HCT116 (cell line): ENCODE results near the gene KATNAL2. TPM values are rescaled to one million over a fixed set of nuclear protein-coding genes. Genes with fewer than 3 reads are reported as not detected.

Source experiments
- ATAC-seq: fragments of 200-7000 bp; cut with Tn5 transposase; 2 replicates; pipeline ENCODE4 v1.9.1; 2020; ENCODE audit warnings: mild to moderate bottlenecking, moderate library complexity
- BruUV-seq: library from RNA; stranded (reverse); fragments of 400-500 nt; replicated peaks from 2 replicates; lab custom pipeline; 2021; lab: Mats Ljungman, UMichigan
- CTCF ChIA-PET: fragments of 300-600 bp; sonication (Branson Sonifier 250); formaldehyde crosslinking; loops from one replicate; lab custom pipeline; 2021; ENCODE audit warnings: antibody characterized with exemption; lab: Charles Lee
- POLR2A ChIA-PET: fragments of 300-600, 350-600 bp; sonication (Branson Sonifier 250); formaldehyde crosslinking; loops from one replicate; lab custom pipeline; 2021; ENCODE audit warnings: antibody characterized with exemption; lab: Charles Lee
- RAD21 ChIA-PET, 2 experiments: fragments of 300-600 bp; sonication (Branson Sonifier 250); formaldehyde crosslinking; loops; one replicate each; lab custom pipeline; 2023; ENCODE audit warnings: low total read pairs in 2 of 2; ENCODE audit not compliant: uncharacterized antibody in 2 of 2, unreplicated experiment in 2 of 2, low non-redundant PET in 1 of 2; lab: Charles Lee
- DNase-seq: peaks from one replicate; pipeline ENCODE4 v3.0.0-alpha.2; 2010; ENCODE audit warnings: low read depth, low spot score
- H2AFZ ChIP-seq: fragments of 200-600 bp; shearing (Covaris generic), sonication (generic); 2 replicates; pipeline ENCODE4 v1.6.1; 2017; ENCODE audit warnings: low read depth, mixed run types, mixed read lengths, antibody characterized with exemption, low read length; ENCODE audit not compliant: poor library complexity, severe bottlenecking
- H3K27ac ChIP-seq: 2 replicates; pipeline ENCODE4 v1.5.1; 2012; ENCODE audit warnings: low read depth, low read length
- H3K27me3 ChIP-seq: fragments of 200-600 bp; sonication (generic); 2 replicates; pipeline ENCODE4 v1.6.1; 2016; ENCODE audit warnings: mixed run types, low read length, mixed read lengths; ENCODE audit not compliant: insufficient read depth
- H3K36me3 ChIP-seq, 2 experiments: fragments of 200-500 bp in 1 of 2; fragments of 200-600 bp in 1 of 2; sonication (Bioruptor generic) in 1 of 2; sonication (generic) in 1 of 2; 2 replicates each; pipeline versions ENCODE4 v1.5.1 to v1.6.1; 2014 to 2016; ENCODE audit warnings: low read length in 2 of 2, inconsistent platforms in 1 of 2, mixed read lengths in 1 of 2, mixed run types in 1 of 2; ENCODE audit not compliant: insufficient read depth in 2 of 2, control insufficient read depth in 1 of 2
- H3K4me1 ChIP-seq, 2 experiments: fragments of 200-600 bp in 1 of 2; sonication (generic) in 1 of 2; 2 replicates each; pipeline versions ENCODE4 v1.5.1 to v1.6.1; 2012 to 2017; ENCODE audit warnings: low read length in 2 of 2, inconsistent platforms in 1 of 2, mild to moderate bottlenecking in 1 of 2, mixed read lengths in 1 of 2, mixed run types in 1 of 2, moderate library complexity in 1 of 2; ENCODE audit not compliant: insufficient read depth in 2 of 2, control insufficient read depth in 1 of 2
- H3K4me2 ChIP-seq: fragments of 200-600 bp; sonication (generic); 2 replicates; pipeline ENCODE4 v1.6.1; 2017; ENCODE audit warnings: mixed run types, low read length, mixed read lengths
- H3K4me3 ChIP-seq, 2 experiments: fragments of 200-600 bp in 1 of 2; sonication (generic) in 1 of 2; replicated peaks in 1 of 2; 2 replicates each; pipeline ENCODE4 v1.5.1; 2011 to 2016; ENCODE audit warnings: low read length in 2 of 2, control low read depth in 1 of 2, low read depth in 1 of 2, mild to moderate bottlenecking in 1 of 2, mixed read lengths in 1 of 2, mixed run types in 1 of 2
- H3K79me2 ChIP-seq: fragments of 200-600 bp; sonication (generic); 2 replicates; pipeline ENCODE4 v1.6.1; 2017; ENCODE audit warnings: mild to moderate bottlenecking, mixed run types, low read length, moderate library complexity, mixed read lengths; ENCODE audit not compliant: insufficient read depth
- H3K9ac ChIP-seq: fragments of 200-600 bp; sonication (generic); 2 replicates; pipeline ENCODE4 v1.6.1; 2016; ENCODE audit warnings: low read length, mixed read lengths
- H3K9me2 ChIP-seq: fragments of 200-600 bp; sonication (generic), shearing (Covaris generic); 2 replicates; pipeline ENCODE4 v1.6.1; 2017; ENCODE audit warnings: mixed run types, mild to moderate bottlenecking, moderate library complexity; ENCODE audit not compliant: insufficient read depth
- H3K9me3 ChIP-seq, 2 experiments: fragments of 200-500 bp in 1 of 2; fragments of 200-600 bp in 1 of 2; sonication (Bioruptor generic) in 1 of 2; sonication (generic) in 1 of 2; 2 replicates each; pipeline ENCODE4 v1.6.1; 2014 to 2017; ENCODE audit warnings: low read length in 2 of 2, mixed read lengths in 2 of 2, inconsistent platforms in 1 of 2, low read depth in 1 of 2, mild to moderate bottlenecking in 1 of 2, mixed run types in 1 of 2, moderate library complexity in 1 of 2; ENCODE audit not compliant: control insufficient read depth in 1 of 2, insufficient read depth in 1 of 2
- H4K20me1 ChIP-seq: fragments of 200-600 bp; sonication (generic), shearing (Covaris generic); 2 replicates; pipeline ENCODE4 v1.6.1; 2017; ENCODE audit warnings: mixed run types, mild to moderate bottlenecking, moderate library complexity; ENCODE audit not compliant: insufficient read depth
- CEBPB ChIP-seq: IDR thresholded peaks from 2 replicates; pipeline ENCODE4 v1.6.1; 2012; ENCODE audit warnings: low read depth
- CTCF ChIP-seq, 3 experiments: fragments of 200-600 bp in 1 of 3; sonication (generic) in 1 of 3; IDR thresholded peaks in 2 of 3; conservative IDR thresholded peaks in 1 of 3; 2 replicates each; pipeline ENCODE4 v1.5.1; 2012 to 2017; ENCODE audit warnings: low read depth in 2 of 3, low read length in 2 of 3, antibody characterized with exemption in 1 of 3, borderline replicate concordance in 1 of 3, control low read depth in 1 of 3, mild to moderate bottlenecking in 1 of 3, mixed read lengths in 1 of 3, mixed run types in 1 of 3, moderate library complexity in 1 of 3; ENCODE audit not compliant: insufficient read depth in 1 of 3
- EGR1 ChIP-seq: IDR thresholded peaks from 2 replicates; pipeline ENCODE4 v1.6.1; 2012; ENCODE audit warnings: low read depth
- FOSL1 ChIP-seq: IDR thresholded peaks from 2 replicates; pipeline ENCODE4 v1.6.1; 2012; ENCODE audit warnings: low read depth
- POLR2A ChIP-seq: IDR thresholded peaks from 2 replicates; pipeline ENCODE4 v1.7.0; 2011; ENCODE audit warnings: borderline replicate concordance; ENCODE audit not compliant: insufficient read depth, insufficient read length; ENCODE audit errors: extremely low read depth
- POLR2AphosphoS5 ChIP-seq: IDR thresholded peaks from 2 replicates; pipeline ENCODE4 v1.6.1; 2011; ENCODE audit warnings: mild to moderate bottlenecking, low read depth, low read length, moderate library complexity
- RAD21 ChIP-seq: IDR thresholded peaks from 2 replicates; pipeline ENCODE4 v1.6.1; 2012; ENCODE audit warnings: low read depth, mild to moderate bottlenecking
- SIN3A ChIP-seq: IDR thresholded peaks from 2 replicates; pipeline ENCODE4 v1.6.1; 2012; ENCODE audit warnings: low read depth
- SP1 ChIP-seq: IDR thresholded peaks from 2 replicates; pipeline ENCODE4 v1.6.1; 2012; ENCODE audit warnings: low read depth
- TCF7L2 ChIP-seq: IDR thresholded peaks from 2 replicates; pipeline ENCODE4 v1.7.0; 2011; ENCODE audit warnings: borderline replicate concordance, inconsistent platforms; ENCODE audit not compliant: insufficient read depth, insufficient read length; ENCODE audit errors: extremely low read depth
- ZFX ChIP-seq: fragments of 450-650 bp; IDR thresholded peaks from 2 replicates; pipeline ENCODE4 v1.6.1; 2017
- ZNF274 ChIP-seq: fragments of 200-500 bp; sonication (Bioruptor generic); IDR thresholded peaks from 2 replicates; pipeline ENCODE4 v1.6.1; 2014; ENCODE audit warnings: mild to moderate bottlenecking, low read depth, low read length, inconsistent platforms
- intact Hi-C: fragments of 100-400 bp; cut with micrococcal nuclease; formaldehyde crosslinking; loops from 2 replicates; pipeline ENCODE4 v1.10.0; 2022
- total RNA-seq: library from RNA; stranded (reverse); gene quantifications from one replicate; pipeline ENCODE4 v1.2.1, GENCODE V29; 2021; ENCODE audit not compliant: unreplicated experiment
- TF ChIP-seq, protein P1 (sequence below): IDR thresholded peaks from 2 replicates; pipeline ENCODE4 v1.6.1; 2012
- TF ChIP-seq, protein P2 (sequence below): IDR thresholded peaks from 2 replicates; pipeline ENCODE4 v1.6.1; 2011; ENCODE audit warnings: mild to moderate bottlenecking, low read length, moderate library complexity; ENCODE audit not compliant: insufficient replicate concordance; ENCODE audit errors: extremely low read depth

The KATNAL2 gene
- total RNA-seq, 1 experiment from 2014 or later = 2.0 TPM

DNA sequence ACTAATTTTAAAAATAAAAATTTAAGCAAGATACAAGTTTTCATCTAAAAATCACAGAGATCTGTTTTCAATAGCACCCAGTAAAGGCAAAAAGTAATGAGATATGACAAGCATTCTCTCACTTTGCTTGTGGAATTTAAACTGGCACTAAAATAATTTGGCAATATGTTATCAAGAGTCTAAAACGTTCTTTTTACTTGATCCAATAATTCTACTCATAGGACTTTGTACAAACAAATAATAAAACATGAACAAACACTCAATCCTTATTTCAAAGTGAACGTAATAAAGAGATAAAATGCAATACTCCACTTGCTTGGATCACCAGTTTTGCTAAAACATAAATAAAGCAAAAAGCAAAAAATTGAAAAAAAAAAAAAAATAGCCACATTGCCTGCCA is 30.5 kb upstream of the KATNAL2 start (continued):
- TF ChIP-seq CTCF (IDR thresholded peaks at IDR 0.05 in 2 of 3, conservative IDR thresholded peaks at IDR 0.05 in 1 of 3; ENCODE audit: borderline replicate concordance in 1 of 3, insufficient read depth in 1 of 3, low read depth in 2 of 3, low read length in 2 of 3) = no peak
- TF ChIP-seq SP1 = no peak

- H3K4me1 ChIP-seq = no peaks in the 10 kb centered on the region
- TSS peak; percentile 20 for BruUV-seq
- no peaks in the 10 kb centered on the region for H4K20me1 ChIP-seq
- no peak for DNase-seq
- no peak for ATAC-seq
- no peak overlapping the region for H3K27ac ChIP-seq
- H3K4me2 ChIP-seq = no peak overlapping the region
- H3K79me2 ChIP-seq = peaks cover 85% of the 10 kb centered on the region
- POLR2A ChIA-PET = no interaction called here
- RAD21 ChIA-PET = no interaction called here
- TF ChIP-seq RAD21 (no peak), SIN3A (no peak), CEBPB (no peak), ZNF274 (no peak), TCF7L2 (no peak), FOSL1 (no peak), POLR2A (no peak), EGR1 (no peak), POLR2AphosphoS5 (no peak), ZFX (no peak), SP1 (no peak)
- TF ChIP-seq, protein P1, sequence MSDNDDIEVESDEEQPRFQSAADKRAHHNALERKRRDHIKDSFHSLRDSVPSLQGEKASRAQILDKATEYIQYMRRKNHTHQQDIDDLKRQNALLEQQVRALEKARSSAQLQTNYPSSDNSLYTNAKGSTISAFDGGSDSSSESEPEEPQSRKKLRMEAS = no peak
- TF ChIP-seq, protein P2, sequence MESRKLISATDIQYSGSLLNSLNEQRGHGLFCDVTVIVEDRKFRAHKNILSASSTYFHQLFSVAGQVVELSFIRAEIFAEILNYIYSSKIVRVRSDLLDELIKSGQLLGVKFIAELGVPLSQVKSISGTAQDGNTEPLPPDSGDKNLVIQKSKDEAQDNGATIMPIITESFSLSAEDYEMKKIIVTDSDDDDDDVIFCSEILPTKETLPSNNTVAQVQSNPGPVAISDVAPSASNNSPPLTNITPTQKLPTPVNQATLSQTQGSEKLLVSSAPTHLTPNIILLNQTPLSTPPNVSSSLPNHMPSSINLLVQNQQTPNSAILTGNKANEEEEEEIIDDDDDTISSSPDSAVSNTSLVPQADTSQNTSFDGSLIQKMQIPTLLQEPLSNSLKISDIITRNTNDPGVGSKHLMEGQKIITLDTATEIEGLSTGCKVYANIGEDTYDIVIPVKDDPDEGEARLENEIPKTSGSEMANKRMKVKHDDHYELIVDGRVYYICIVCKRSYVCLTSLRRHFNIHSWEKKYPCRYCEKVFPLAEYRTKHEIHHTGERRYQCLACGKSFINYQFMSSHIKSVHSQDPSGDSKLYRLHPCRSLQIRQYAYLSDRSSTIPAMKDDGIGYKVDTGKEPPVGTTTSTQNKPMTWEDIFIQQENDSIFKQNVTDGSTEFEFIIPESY = no peak
- no peak overlapping the region for H3K4me3 ChIP-seq
- H3K27me3 ChIP-seq = no peaks in the 10 kb centered on the region
- peaks cover 0 to 24% of the 10 kb centered on the region in 2 experiments; a peak in 2 of 4 replicates for H3K36me3 ChIP-seq
- no peak overlapping the region for H3K9ac ChIP-seq
- H3K9me2 ChIP-seq = no peaks in the 10 kb centered on the region
- H2AFZ ChIP-seq = no peak overlapping the region
- intact Hi-C loops = no loop called here
- CTCF ChIA-PET = no interaction called here
- H3K9me3 ChIP-seq = peaks cover 0 to 10% of the 10 kb centered on the region in 2 experiments; a peak in 3 of 4 replicates
Observed at GRCh38 chr18:46888965-46889364, 28.4 kb upstream of the KATNAL2 start.
